ENCODE measurements around the gene APOC1.

APOC1 gene

DNA sequence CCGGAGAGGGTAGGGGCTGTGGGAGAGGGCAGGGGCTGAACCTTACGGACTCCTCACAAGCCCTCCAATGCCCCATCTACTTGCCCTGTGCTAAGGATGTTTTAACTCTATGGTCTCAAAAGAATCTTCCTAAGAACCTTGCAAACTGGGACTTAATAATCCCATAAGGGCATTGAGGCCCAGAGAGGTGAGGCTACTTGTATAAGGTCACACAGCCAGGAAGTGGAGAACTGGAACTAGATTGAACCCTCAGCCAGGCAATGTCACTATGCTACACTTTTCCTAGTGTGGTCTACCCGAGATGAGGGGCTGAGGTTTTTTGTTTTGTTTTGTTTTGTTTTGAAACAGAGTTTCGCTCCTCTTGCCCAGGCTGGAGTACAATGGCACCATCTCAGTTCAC, 17.1 kb downstream of the APOC1 start:
- Histone ChIP-seq H3K4me1 (peaks cover 18 to 76% (median 30%) of the 10 kb centered on the region in 10 experiments), H3K9me3 (replicated peaks in 1 of 11) (no peaks in the 10 kb centered on the region), H3K27ac (no peak overlapping the region), H3K4me2 (no peak overlapping the region), H3K9ac (no peak overlapping the region), H3K4me3 (no peak overlapping the region), H4K20me1 (no peaks in the 10 kb centered on the region), H3K36me3 (no peaks in the 10 kb centered on the region), H3K27me3 (no peaks in the 10 kb centered on the region)
- no peak for TF ChIP-seq Cebpa-rat (IDR thresholded peaks at IDR 0.05)

DNA sequence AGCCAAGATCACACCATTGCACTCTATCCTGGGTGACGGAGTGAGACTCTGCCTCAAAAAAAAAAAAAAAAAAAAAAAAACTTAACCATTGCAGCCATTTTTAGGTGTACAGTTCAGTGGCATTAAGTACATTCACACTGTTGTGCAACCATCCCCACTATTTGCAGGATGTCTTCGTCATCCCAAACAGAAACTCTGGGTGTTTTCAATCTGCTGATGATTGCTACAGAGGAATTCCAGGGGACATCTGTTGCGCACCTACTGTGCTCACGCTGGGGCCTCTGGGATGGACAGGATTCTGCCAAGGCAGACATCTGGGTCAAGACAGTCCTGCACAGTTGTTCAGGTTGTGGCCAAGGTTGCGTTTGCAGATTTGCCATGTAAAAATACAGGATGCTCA, 25.3 kb downstream of the APOC1 start:
- Histone ChIP-seq H3K27ac (no peak overlapping the region; a peak in 3 of 22 replicates), H3K4me2 (peak overlapping the region in 8 of 11 experiments; percentile 1 to 67 (median 47); a peak in 13 of 22 replicates)
- TF ChIP-seq Cebpa-rat (IDR thresholded peaks at IDR 0.05), result peak in 3 of 11 experiments; percentile 29 to 32 (median 31); a peak in 3 of 22 replicates

DNA sequence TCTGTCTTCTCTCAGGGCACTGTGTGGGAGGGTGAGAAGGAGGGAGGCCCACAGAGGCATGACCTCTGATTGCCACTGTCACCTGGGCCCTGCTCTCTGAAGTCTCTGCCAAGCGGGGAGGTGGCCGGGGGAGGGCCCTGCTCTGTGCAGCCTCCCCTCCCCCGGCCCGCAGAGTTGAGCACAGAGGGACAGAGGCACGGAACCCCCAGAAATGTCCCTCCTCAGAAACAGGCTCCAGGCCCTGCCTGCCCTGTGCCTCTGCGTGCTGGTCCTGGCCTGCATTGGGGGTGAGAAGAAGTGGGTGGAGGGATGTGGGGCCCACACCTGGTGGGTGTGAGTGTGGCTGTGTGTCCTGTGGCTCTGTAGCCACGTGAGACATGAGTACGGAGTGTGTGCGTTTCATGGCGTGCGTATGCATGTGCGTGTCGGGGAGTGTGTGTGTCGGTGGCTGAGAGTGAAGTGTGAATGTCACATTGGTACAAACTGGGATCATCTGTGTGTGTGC, 27.7 kb downstream of the APOC1 start, which contains the start of gene APOC4:
TSS of gene APOC4 (plus strand) at position 171 of the 505 bp plus-strand sequence. CDS start at position 212, 41 bp downstream.
- Histone ChIP-seq H3K4me1 (peaks cover 50 to 80% (median 59%) of the 10 kb centered on the region in 10 experiments), H3K36me3 (no peaks in the 10 kb centered on the region), H3K4me3 (no peak within 1 kb of the TSS), H3K27ac (peak within 1 kb of the TSS in 2 of 11 experiments; percentile 9 to 19; a peak in 4 of 22 replicates), H3K27me3 (no peaks in the 10 kb centered on the region), H3K4me2 (peak within 1 kb of the TSS; percentile 55 to 84 (median 67); a peak in 19 of 22 replicates), H3K9ac (peak within 1 kb of the TSS in 1 of 11 experiments; percentile 38; a peak in 2 of 22 replicates), H4K20me1 (no peaks in the 10 kb centered on the region), H3K9me3 (replicated peaks in 1 of 11) (no peaks in the 10 kb centered on the region)
- TF ChIP-seq Cebpa-rat (IDR thresholded peaks at IDR 0.05), result no peak

More for the DNA sequence above, 25.3 kb downstream of the APOC1 start:
- H4K20me1 ChIP-seq, result no peaks in the 10 kb centered on the region
- H3K36me3 ChIP-seq, result no peaks in the 10 kb centered on the region
- H3K27me3 ChIP-seq, result no peaks in the 10 kb centered on the region
- no peaks in the 10 kb centered on the region for H3K9me3 ChIP-seq (replicated peaks in 1 of 11)
- no peak overlapping the region for H3K4me3 ChIP-seq
- no peak overlapping the region for H3K9ac ChIP-seq
- H3K4me1 ChIP-seq, result peaks cover 39 to 72% (median 50%) of the 10 kb centered on the region in 10 experiments

DNA sequence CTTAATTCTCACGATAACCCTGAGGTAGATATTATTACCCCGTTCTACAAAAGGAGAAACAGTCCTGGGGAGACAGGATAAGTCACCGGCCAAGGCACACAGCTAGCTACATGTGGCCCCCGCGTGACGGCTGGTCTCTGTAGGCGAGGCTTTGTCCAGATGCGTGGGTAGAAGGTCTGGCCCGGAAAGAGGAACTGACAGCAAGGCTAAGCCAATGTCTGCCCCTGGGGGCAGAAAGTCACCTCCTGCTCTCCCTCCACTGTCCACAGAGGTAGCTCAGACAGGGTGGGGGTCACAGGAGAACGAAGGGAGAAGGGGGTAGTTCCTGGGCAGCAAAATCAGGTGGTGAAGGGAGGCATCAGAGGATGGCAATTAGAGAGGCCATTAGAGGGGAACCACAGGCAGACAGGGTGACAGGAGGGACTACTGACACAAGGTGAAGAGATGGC, 29.4 kb downstream of the APOC1 start:
- Histone ChIP-seq H3K4me2 (peak overlapping the region; percentile 55 to 84 (median 62)), H4K20me1 (no peaks in the 10 kb centered on the region), H3K27me3 (no peaks in the 10 kb centered on the region), H3K9ac (peak overlapping the region in 10 of 11 experiments; percentile 6 to 59 (median 40); a peak in 15 of 22 replicates), H3K9me3 (replicated peaks in 1 of 11) (no peaks in the 10 kb centered on the region), H3K36me3 (no peaks in the 10 kb centered on the region), H3K4me3 (no peak overlapping the region), H3K4me1 (peaks cover 57 to 90% (median 68%) of the 10 kb centered on the region in 10 experiments), H3K27ac (peak overlapping the region; percentile 2 to 69 (median 49); a peak in 20 of 22 replicates)
- TF ChIP-seq Cebpa-rat (IDR thresholded peaks at IDR 0.05), result no peak

DNA sequence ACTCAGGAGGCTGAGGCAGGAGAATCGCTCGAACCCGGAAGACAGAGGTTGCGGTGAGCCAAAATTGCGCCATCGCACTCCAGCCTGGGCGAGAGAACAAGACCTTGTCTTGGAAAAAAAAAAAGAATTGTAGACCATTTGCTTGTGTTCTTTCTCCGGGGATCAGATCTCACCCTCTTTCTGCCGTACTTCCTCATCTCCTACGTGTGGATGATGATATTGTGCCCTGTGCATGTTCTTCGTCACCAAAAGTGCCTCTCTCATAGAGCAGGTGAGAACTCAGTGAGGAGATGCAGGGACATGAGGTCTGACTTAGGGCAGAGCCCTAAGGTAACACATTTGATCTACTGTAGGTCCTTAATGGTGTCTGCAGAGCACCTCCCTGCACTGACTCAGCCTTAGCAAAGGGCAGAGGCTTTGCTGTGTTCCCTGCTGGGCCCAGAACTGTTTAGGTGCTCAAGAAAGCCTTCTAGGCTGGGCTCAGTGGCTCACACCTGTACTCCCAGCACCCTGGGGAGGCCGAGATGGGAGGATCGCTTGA, 32.7 kb downstream of the APOC1 start:
- Histone ChIP-seq H3K4me2 (peak overlapping the region in 1 of 11 experiments; percentile 16; a peak in 1 of 22 replicates), H3K9ac (no peak overlapping the region), H3K27ac (no peak overlapping the region), H3K9me3 (replicated peaks in 1 of 11) (no peaks in the 10 kb centered on the region), H3K27me3 (no peaks in the 10 kb centered on the region), H3K36me3 (peaks cover 0 to 15% (median 13%) of the 10 kb centered on the region in 11 experiments; a peak in 7 of 22 replicates), H4K20me1 (no peaks in the 10 kb centered on the region), H3K4me3 (no peak overlapping the region), H3K4me1 (peaks cover 38 to 79% (median 58%) of the 10 kb centered on the region in 10 experiments)
- TF ChIP-seq Cebpa-rat (IDR thresholded peaks at IDR 0.05), result no peak

DNA sequence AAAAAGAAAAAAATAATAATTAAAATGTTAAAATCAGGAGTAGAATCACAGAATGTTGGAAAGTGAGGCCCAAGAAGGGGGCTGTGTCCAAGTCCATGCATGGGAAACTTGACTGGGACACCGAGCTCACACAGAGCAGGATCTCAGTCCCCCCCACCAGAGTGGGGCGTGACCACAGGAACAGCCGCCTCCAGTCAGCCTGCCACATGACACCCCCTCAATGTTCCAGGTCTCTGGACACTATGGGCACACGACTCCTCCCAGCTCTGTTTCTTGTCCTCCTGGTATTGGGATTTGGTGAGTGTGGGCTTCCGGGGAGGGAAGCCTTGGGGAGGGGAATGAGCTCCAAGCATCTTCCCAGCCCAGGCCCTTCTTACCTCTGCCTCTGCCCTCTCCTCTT, 33.8 kb downstream of the APOC1 start:
- Histone ChIP-seq H3K36me3 (peaks cover 0 to 15% (median 13%) of the 10 kb centered on the region in 11 experiments; a peak in 7 of 22 replicates), H3K4me3 (no peak overlapping the region), H3K4me1 (peaks cover 26 to 70% (median 47%) of the 10 kb centered on the region in 10 experiments), H4K20me1 (no peaks in the 10 kb centered on the region), H3K27me3 (no peaks in the 10 kb centered on the region), H3K4me2 (peak overlapping the region; percentile 37 to 67 (median 52); a peak in 19 of 22 replicates), H3K27ac (peak overlapping the region in 1 of 11 experiments; percentile 12; a peak in 1 of 22 replicates), H3K9me3 (replicated peaks in 1 of 11) (no peaks in the 10 kb centered on the region), H3K9ac (peak overlapping the region in 8 of 11 experiments; percentile 28 to 62 (median 50); a peak in 7 of 22 replicates)
- TF ChIP-seq Cebpa-rat (IDR thresholded peaks at IDR 0.05), result no peak

DNA sequence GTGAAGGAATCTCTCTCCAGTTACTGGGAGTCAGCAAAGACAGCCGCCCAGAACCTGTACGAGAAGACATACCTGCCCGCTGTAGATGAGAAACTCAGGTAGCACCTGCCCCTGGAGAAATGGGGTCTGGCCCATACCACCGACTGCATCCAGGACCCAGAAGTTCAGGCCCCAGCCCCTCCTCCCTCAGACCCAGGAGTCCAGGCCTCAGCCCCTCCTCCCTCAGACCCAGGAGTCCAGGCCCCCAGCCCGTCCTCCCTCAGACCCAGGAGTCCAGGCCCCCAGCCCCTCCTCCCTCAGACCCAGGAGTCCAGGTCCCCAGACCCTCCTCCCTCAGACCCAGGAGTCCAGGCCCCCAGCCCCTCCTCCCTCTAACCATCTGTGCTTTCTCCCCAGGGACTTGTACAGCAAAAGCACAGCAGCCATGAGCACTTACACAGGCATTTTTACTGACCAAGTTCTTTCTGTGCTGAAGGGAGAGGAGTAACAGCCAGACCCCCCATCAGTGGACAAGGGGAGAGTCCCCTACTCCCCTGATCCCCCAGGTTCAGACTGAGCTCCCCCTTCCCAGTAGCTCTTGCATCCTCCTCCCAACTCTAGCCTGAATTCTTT, 34.5 kb downstream of the APOC1 start:
- Histone ChIP-seq H3K9me3 (replicated peaks in 1 of 11) (no peaks in the 10 kb centered on the region), H3K36me3 (peaks cover 0 to 15% (median 13%) of the 10 kb centered on the region in 11 experiments; a peak in 7 of 22 replicates), H3K9ac (peak overlapping the region; percentile 11 to 72 (median 58); a peak in 20 of 22 replicates), H3K4me2 (peak overlapping the region; percentile 37 to 67 (median 52); a peak in 21 of 22 replicates), H3K4me3 (no peak overlapping the region), H4K20me1 (no peaks in the 10 kb centered on the region), H3K27ac (peak overlapping the region in 7 of 11 experiments; percentile 5 to 53 (median 35); a peak in 10 of 22 replicates), H3K27me3 (no peaks in the 10 kb centered on the region), H3K4me1 (peaks cover 25 to 70% (median 46%) of the 10 kb centered on the region in 10 experiments)
- no peak for TF ChIP-seq Cebpa-rat (IDR thresholded peaks at IDR 0.05)

DNA sequence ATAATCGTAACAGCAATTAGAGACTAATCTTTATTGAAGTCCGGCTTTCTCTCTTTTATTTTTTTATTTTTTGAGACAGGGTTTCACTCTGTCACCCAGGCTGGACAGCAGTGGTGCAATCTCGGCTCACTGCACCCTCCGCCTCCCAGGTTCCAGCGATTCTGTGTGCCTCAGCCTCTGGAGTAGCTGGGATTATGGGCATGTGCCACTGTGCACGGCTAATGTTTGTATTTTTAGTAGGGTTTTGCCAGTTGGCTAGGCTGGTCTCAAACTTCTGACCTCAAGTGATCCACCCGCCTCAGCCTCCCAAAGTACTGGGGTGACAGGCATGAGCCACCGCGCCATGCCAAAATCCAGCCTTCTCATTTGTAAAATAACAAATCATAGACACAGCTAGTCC, 35.1 kb downstream of the APOC1 start:
- peak overlapping the region in 7 of 11 experiments; percentile 5 to 53 (median 35); a peak in 9 of 22 replicates for H3K27ac ChIP-seq
- no peaks in the 10 kb centered on the region for H3K27me3 ChIP-seq
- peak overlapping the region in 10 of 11 experiments; percentile 14 to 67 (median 50); a peak in 15 of 22 replicates for H3K4me2 ChIP-seq
- peak overlapping the region; percentile 11 to 72 (median 58); a peak in 17 of 22 replicates for H3K9ac ChIP-seq
- H3K9me3 ChIP-seq (replicated peaks in 1 of 11), result no peaks in the 10 kb centered on the region
- H3K4me3 ChIP-seq, result no peak overlapping the region
- peaks cover 26 to 68% (median 44%) of the 10 kb centered on the region in 10 experiments for H3K4me1 ChIP-seq
- TF ChIP-seq Cebpa-rat (IDR thresholded peaks at IDR 0.05), result no peak
- no peaks in the 10 kb centered on the region for H4K20me1 ChIP-seq
- H3K36me3 ChIP-seq, result peaks cover 0 to 15% (median 13%) of the 10 kb centered on the region in 11 experiments; a peak in 7 of 22 replicates

Measured in BLaER1 treated with 17β-estradiol and CSF1 and Interleukin-3, amounts not matched to agents 10 nM and 100 nM (cell line).